GM12875 (cell line): Measurements from ENCODE around the gene NAV1.
"Not testable (repeated sequence)": the region's sequence is repeated elsewhere in the genome, so short reads cannot be mapped to it uniquely, and the experiment has no call there.

Experiments used
- H3K4me3 ChIP-seq: one replicate; pipeline ENCODE4 v1.5.1; 2011; ENCODE audit warnings: low read depth, low read length, control low read depth
- CTCF ChIP-seq: IDR thresholded peaks from 2 replicates; pipeline ENCODE4 v1.5.1; 2011; ENCODE audit warnings: low read depth, mild to moderate bottlenecking, control low read depth, inconsistent platforms, low read length, moderate library complexity, borderline replicate concordance; ENCODE audit not compliant: insufficient read depth

The NAV1 gene

DNA sequence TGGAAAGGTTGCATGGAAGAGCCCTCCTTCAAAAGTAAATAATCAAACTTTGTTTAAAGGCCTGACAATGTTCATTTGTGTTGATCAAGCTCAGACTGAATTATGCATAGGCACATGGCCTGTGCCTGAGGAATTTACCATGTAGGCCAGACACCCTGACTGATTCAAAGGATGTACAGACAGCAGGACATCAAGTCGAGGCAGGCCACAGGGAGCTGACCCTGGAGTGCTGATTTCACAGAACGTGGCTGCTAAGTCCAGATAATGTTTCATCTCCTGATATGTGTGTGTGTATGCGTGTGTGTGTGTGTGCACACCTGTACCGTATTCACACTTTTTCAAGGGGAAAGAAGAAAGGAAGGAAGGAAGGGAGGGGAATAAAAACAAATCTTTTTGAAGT lies 34.1 kb downstream of the NAV1 start:
- TF ChIP-seq CTCF = no peak
- H3K4me3 ChIP-seq = no peak overlapping the region

DNA sequence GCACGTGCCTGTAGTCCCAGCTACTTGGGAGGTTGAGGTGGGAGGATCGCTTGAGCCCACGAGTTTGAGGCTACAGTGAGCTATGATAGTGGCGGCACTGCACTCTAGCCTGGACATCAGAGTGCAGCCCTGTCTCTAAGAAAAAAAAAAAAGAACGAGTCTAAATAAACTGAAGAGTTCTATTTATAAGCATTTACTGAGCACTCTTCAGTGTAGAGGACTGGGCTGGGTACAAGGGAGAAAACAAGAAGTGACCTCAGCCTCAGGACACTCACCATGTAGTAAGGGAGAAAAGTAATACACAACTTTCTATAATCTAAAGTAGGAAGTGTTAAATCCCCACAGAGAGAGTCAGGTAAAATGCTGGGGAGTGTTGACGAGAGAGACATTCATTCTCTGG lies 35.0 kb downstream of the NAV1 start:
- H3K4me3 ChIP-seq = no peak overlapping the region
- no peak for TF ChIP-seq CTCF

DNA sequence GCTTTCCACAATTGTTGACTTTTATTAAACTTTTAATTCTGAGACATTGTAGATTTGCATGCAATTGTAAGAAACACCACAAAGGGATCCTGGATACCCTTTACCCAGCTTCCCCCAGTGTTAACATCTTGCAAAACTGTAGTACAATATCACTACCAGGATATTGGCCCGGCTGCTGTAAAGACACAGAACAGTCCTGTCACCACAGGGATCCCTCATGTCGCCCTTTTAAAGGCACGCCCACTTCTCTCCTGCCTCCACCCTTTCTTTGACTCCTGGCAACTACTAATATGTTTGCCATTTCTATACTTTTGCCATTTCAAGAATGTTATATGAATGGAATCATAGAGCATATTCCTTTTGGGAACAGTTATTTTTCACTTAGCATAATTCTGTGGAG lies 37.0 kb downstream of the NAV1 start:
- H3K4me3 ChIP-seq = no peak overlapping the region
- TF ChIP-seq CTCF = no peak

DNA sequence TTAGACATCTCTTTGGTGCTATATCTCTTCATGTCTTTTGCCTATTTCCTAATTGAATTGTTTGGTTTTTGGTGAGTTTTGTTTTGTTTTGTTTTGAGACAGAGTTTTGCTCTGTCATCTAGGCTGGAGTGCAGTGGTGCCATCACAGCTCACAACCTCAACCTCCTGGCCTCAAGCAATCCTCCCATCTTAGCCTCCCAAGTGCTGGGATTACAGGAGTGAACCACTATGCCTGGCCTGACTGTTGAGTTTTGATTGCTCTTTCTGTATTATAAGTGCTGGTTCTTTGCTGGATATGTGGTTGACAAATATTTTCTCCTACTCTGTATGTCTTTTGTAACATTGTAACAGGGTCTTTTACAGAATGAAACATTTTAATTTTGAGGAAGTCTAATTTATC lies 38.0 kb downstream of the NAV1 start:
- TF ChIP-seq CTCF = no peak

DNA sequence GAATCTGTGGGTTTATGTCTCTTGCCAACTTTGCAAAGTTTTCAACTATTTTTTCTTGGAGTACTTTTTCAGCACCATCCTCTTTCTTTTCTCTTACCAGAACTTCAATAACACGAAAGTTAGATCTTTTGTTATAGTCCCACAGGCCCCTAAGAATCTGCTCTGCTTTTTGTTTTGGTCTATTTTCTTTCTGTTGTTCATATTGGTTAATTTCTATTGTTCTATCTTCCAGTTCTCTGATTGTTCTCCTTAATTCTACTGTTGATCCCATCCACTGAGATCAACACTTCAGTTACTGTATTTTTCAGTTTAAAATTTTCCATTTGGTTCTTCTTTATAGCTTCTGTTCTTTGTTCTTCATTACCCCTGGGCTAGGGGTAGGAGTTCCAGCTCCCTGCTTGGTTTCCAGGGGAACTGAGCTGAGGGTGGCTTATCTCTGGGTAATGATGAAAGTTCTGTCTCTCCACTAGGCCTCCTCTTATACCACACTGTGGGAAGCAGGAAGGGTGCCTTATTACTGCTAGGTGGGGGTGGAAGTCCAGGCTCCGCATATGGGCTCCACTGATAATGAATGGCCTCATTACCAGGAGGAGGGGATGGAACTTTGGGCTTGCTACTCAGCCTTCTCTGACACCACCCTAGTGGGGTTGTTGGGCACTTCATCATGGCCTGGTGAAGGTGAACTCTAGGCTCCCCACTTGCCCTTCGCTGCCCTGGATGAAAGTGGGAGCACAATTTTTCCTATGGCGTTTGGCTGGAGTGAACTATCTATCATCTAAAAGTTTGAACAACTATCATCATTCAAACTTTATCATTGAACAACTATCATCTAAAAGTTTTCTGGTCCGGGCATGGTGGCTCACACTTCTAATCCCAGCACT lies 39.3 kb downstream of the NAV1 start:
- no peak for TF ChIP-seq CTCF
- no peak overlapping the region for H3K4me3 ChIP-seq

More for the DNA sequence above, 38.0 kb downstream of the NAV1 start:
- H3K4me3 ChIP-seq = no peak overlapping the region

GRCh38 chr1:201581371-201581770 lies 42.4 kb downstream of the NAV1 start:
- not testable (repeated sequence) for H3K4me3 ChIP-seq

GRCh38 chr1:201582705-201583442 lies 43.9 kb downstream of the NAV1 start:
- no peak for TF ChIP-seq CTCF
- H3K4me3 ChIP-seq = no peak overlapping the region
